Loucy (cell line): ENCODE data around the gene PLAC8L1.
A peak's percentile ranks its signal among the peaks of the same experiment; 100 is the strongest.
"Not testable (repeated sequence)": the region's sequence is repeated elsewhere in the genome, so short reads cannot be mapped to it uniquely, and the experiment has no call there.

Experiments used
- H2AFZ ChIP-seq: fragments of 200-600 bp; sonication (generic); 2 replicates; pipeline ENCODE4 v1.6.0; 2016; ENCODE audit warnings: antibody characterized with exemption, mild to moderate bottlenecking, low read length, moderate library complexity
- H3F3A ChIP-seq: fragments of 200-600 bp; 2 replicates; pipeline ENCODE4 v1.6.0; 2016; ENCODE audit warnings: antibody characterized with exemption, low read depth, mild to moderate bottlenecking
- H3K27me3 ChIP-seq: fragments of 200-600 bp; sonication (generic); 2 replicates; pipeline ENCODE4 v1.6.1; 2014; ENCODE audit warnings: low read length, mild to moderate bottlenecking; ENCODE audit not compliant: insufficient read depth, poor library complexity, severe bottlenecking
- H3K36me3 ChIP-seq: fragments of 200-600 bp; sonication (generic); 2 replicates; pipeline ENCODE4 v1.6.1; 2016; ENCODE audit warnings: low read length; ENCODE audit not compliant: insufficient read depth
- H3K4me1 ChIP-seq: fragments of 200-600 bp; sonication (generic); 2 replicates; pipeline ENCODE4 v1.5.1; 2014; ENCODE audit warnings: low read length, mild to moderate bottlenecking; ENCODE audit not compliant: insufficient read depth, poor library complexity, severe bottlenecking
- H3K4me2 ChIP-seq: fragments of 200-600 bp; sonication (generic); 2 replicates; pipeline ENCODE4 v1.6.0; 2014; ENCODE audit warnings: antibody characterized with exemption, low read length, low read depth, mild to moderate bottlenecking; ENCODE audit not compliant: poor library complexity, severe bottlenecking
- H3K4me3 ChIP-seq: fragments of 200-600 bp; sonication (generic); 2 replicates; pipeline ENCODE4 v1.5.1; 2014; ENCODE audit warnings: low read length, mild to moderate bottlenecking, mixed read lengths; ENCODE audit not compliant: poor library complexity, severe bottlenecking
- H3K79me2 ChIP-seq: fragments of 200-600 bp; sonication (generic); 2 replicates; pipeline ENCODE4 v1.6.1; 2014; ENCODE audit warnings: low read length; ENCODE audit not compliant: insufficient read depth
- H3K9ac ChIP-seq: fragments of 200-600 bp; sonication (generic); 2 replicates; pipeline ENCODE4 v1.6.0; 2014; ENCODE audit warnings: mild to moderate bottlenecking, low read depth, low read length, moderate library complexity; ENCODE audit not compliant: poor library complexity, severe bottlenecking
- H3K9me2 ChIP-seq: fragments of 200-600 bp; sonication (generic); replicated peaks from 2 replicates; pipeline ENCODE4 v1.6.1; 2016; ENCODE audit warnings: low read depth, low read length, mixed read lengths
- H3K9me3 ChIP-seq: fragments of 200-600 bp; sonication (generic); 2 replicates; pipeline ENCODE4 v1.6.1; 2014; ENCODE audit warnings: mild to moderate bottlenecking, antibody characterized with exemption, low read length, low read depth; ENCODE audit not compliant: insufficient read depth
- H4K20me1 ChIP-seq: fragments of 200-600 bp; sonication (generic); 2 replicates; pipeline ENCODE4 v1.6.0; 2014; ENCODE audit warnings: antibody characterized with exemption, low read length, mild to moderate bottlenecking; ENCODE audit not compliant: insufficient read depth, poor library complexity, severe bottlenecking
- EZH2phosphoT487 ChIP-seq: fragments of 200-600 bp; IDR thresholded peaks from 2 replicates; pipeline ENCODE4 v1.6.1; 2018; ENCODE audit warnings: antibody characterized with exemption, mild to moderate bottlenecking, moderate library complexity, borderline replicate concordance
- TF ChIP-seq, protein P1 (sequence below): fragments of 200-600 bp; sonication (generic); conservative IDR thresholded peaks from 2 replicates; pipeline ENCODE4 v1.5.1; 2014; ENCODE audit warnings: mild to moderate bottlenecking, antibody characterized with exemption, low read length

The PLAC8L1 gene

DNA sequence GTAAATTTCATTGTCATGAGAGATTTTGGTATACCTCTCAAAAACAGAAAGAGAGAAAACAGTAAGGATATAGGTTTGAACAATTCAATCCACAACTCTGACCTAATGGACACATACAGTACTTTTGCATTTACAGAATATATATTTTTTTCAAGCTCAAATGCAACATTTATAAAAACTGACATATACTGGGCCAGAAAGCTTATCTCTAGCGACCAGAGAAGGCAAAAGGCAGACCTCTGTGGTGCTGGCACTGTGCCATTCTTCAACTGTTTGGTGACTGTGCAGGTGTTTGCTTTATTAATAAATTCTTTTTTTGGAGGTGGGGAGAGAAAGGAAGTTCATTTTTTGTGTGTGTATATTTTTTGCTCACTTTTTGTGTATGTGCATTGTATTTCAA, 6.0 kb upstream of the PLAC8L1 start:
- Histone ChIP-seq H3K36me3 (peaks cover 15% of the 10 kb centered on the region), H3K4me3 (peak overlapping the region; percentile 28), H3K9ac (peak overlapping the region; percentile 13), H3K9me2 (no peaks in the 10 kb centered on the region), H4K20me1 (no peaks in the 10 kb centered on the region), H3K27me3 (no peaks in the 10 kb centered on the region), H3F3A (no peaks in the 10 kb centered on the region), H3K79me2 (no peaks in the 10 kb centered on the region), H3K4me2 (peak overlapping the region; percentile 50), H2AFZ (no peak overlapping the region), H3K9me3 (no peaks in the 10 kb centered on the region), H3K4me1 (peaks cover 35% of the 10 kb centered on the region)
- no peak for TF ChIP-seq EZH2phosphoT487
- TF ChIP-seq, protein P1, sequence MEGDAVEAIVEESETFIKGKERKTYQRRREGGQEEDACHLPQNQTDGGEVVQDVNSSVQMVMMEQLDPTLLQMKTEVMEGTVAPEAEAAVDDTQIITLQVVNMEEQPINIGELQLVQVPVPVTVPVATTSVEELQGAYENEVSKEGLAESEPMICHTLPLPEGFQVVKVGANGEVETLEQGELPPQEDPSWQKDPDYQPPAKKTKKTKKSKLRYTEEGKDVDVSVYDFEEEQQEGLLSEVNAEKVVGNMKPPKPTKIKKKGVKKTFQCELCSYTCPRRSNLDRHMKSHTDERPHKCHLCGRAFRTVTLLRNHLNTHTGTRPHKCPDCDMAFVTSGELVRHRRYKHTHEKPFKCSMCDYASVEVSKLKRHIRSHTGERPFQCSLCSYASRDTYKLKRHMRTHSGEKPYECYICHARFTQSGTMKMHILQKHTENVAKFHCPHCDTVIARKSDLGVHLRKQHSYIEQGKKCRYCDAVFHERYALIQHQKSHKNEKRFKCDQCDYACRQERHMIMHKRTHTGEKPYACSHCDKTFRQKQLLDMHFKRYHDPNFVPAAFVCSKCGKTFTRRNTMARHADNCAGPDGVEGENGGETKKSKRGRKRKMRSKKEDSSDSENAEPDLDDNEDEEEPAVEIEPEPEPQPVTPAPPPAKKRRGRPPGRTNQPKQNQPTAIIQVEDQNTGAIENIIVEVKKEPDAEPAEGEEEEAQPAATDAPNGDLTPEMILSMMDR, result no peak

DNA sequence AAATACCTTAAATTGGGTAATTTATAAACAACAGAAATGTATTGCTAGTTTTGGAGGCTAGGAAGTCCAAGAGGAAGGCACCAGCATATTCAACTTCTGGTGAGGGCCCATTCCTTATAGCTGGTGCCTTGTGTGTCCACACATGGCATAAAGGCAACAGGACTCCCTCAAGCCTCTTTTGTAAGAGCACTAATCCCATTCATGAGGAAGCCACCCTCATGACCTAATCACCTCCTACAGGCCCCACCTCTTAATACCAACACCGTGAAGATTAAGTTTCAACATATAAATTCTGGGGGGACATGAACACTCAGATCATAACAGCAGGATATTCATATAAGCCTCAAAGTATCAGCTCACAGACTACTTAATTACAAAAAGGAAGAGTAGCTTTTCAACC, 4.0 kb upstream of the PLAC8L1 start:
- Histone ChIP-seq H3K4me3 (no peak overlapping the region), H3K9ac (no peak overlapping the region), H3K9me3 (no peaks in the 10 kb centered on the region), H2AFZ (no peak overlapping the region), H3K4me2 (no peak overlapping the region), H3F3A (no peaks in the 10 kb centered on the region), H3K4me1 (peaks cover 35% of the 10 kb centered on the region), H3K27me3 (no peaks in the 10 kb centered on the region), H4K20me1 (no peaks in the 10 kb centered on the region), H3K9me2 (no peaks in the 10 kb centered on the region), H3K79me2 (no peaks in the 10 kb centered on the region), H3K36me3 (peaks cover 15% of the 10 kb centered on the region)
- TF ChIP-seq, protein P1, result no peak
- TF ChIP-seq EZH2phosphoT487, result no peak

DNA sequence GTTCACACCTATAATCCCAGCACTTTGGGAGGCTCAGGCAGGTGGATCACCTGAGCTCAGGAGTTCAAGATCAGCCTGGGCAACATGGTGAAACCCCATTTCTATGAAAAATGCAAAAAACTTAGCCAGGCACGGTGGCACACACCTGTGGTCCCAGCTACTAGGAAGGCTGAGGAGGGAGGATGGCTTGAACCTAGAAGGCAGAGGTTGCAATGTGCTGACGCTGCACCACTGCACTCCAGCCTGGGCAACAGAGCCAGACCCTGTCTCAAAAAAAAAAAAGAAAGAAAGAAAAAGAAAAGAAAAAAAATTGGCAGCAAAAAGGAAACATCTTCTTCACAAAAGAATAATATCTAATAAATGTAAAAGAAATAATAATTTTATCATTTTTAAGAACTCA, 3.5 kb upstream of the PLAC8L1 start:
- Histone ChIP-seq H3K36me3 (peaks cover 12% of the 10 kb centered on the region), H3K4me1 (peaks cover 35% of the 10 kb centered on the region)
- H3K9me2 ChIP-seq, H3K4me2 ChIP-seq, H3K79me2 ChIP-seq, H3K27me3 ChIP-seq, H3K4me3 ChIP-seq, H3K9me3 ChIP-seq, H2AFZ ChIP-seq, H3F3A ChIP-seq, H4K20me1 ChIP-seq, H3K9ac ChIP-seq: not testable (repeated sequence)

DNA sequence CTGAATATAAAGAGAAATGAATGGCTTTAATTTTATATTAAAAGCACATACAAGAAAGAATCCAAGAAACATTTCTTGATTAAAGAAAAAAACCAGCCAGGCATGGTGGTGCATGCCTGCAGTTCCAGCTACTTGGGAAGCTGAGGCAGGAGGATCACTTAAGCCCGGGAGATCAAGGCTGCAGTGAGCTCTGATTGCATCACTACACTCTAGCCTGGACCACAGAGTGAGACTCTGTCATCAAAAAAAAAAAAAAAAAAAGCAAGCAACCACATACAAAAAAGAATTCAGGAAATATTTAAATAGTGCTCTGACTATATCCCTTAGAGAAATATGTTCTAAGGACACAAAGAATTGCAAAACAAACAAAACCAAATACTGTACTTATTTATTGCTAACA, 2.5 kb upstream of the PLAC8L1 start:
- H2AFZ ChIP-seq, result no peak overlapping the region
- no peak overlapping the region for H3K4me2 ChIP-seq
- no peaks in the 10 kb centered on the region for H3K79me2 ChIP-seq
- no peak overlapping the region for H3K9ac ChIP-seq
- H3K36me3 ChIP-seq, result peaks cover 4% of the 10 kb centered on the region; the same call in 1 of the 2 replicates
- no peak for TF ChIP-seq EZH2phosphoT487
- TF ChIP-seq, protein P1, result no peak
- no peaks in the 10 kb centered on the region for H3F3A ChIP-seq
- H3K27me3 ChIP-seq, result no peaks in the 10 kb centered on the region
- H4K20me1 ChIP-seq, result no peaks in the 10 kb centered on the region
- H3K4me1 ChIP-seq, result peaks cover 35% of the 10 kb centered on the region
- no peak overlapping the region for H3K4me3 ChIP-seq
- H3K9me3 ChIP-seq, result no peaks in the 10 kb centered on the region
- H3K9me2 ChIP-seq, result no peaks in the 10 kb centered on the region
